HEK293T (cell line): ENCODE measurements around the gene HCN2.
"Not testable (repeated sequence)": the region's sequence is repeated elsewhere in the genome, so short reads cannot be mapped to it uniquely, and the experiment has no call there.

Source experiments
- CTCF ChIA-PET: fragments of 350-600 bp; formaldehyde crosslinking; extraction: SDS; loops from one replicate; lab custom pipeline; 2021; ENCODE audit warnings: antibody characterized with exemption, inconsistent platforms; lab: Yijun Ruan, JAX
- POLR2A ChIA-PET: fragments of 350-600 bp; formaldehyde crosslinking; extraction: SDS; loops from one replicate; lab custom pipeline; 2020; ENCODE audit warnings: antibody characterized with exemption, inconsistent platforms; lab: Yijun Ruan, JAX
- DNase-seq: peaks from one replicate; pipeline ENCODE4 v3.0.0; 2012; ENCODE audit warnings: mixed read lengths; ENCODE audit errors: extremely low spot score
- ARNT ChIP-seq: fragments of 450-650 bp; IDR thresholded peaks from 2 replicates; pipeline ENCODE4 v1.6.1; 2017; ENCODE audit warnings: mild to moderate bottlenecking
- BHLHE40 ChIP-seq: fragments of 450-650 bp; IDR thresholded peaks from 2 replicates; pipeline ENCODE4 v1.6.1; 2016; ENCODE audit warnings: mild to moderate bottlenecking, moderate library complexity, borderline replicate concordance
- CTBP1 ChIP-seq: fragments of 450-650 bp; IDR thresholded peaks from 2 replicates; pipeline ENCODE4 v1.6.1; 2016; ENCODE audit warnings: borderline replicate concordance
- ELF4 ChIP-seq: fragments of 450-650 bp; IDR thresholded peaks from 2 replicates; pipeline ENCODE4 v1.6.1; 2017; ENCODE audit warnings: antibody characterized with exemption
- FOXA1 ChIP-seq: fragments of 450-650 bp; IDR thresholded peaks from 2 replicates; pipeline ENCODE4 v1.6.1; 2016; ENCODE audit warnings: mild to moderate bottlenecking
- FOXK2 ChIP-seq: fragments of 450-650 bp; IDR thresholded peaks from 2 replicates; pipeline ENCODE4 v1.6.1; 2016; ENCODE audit warnings: mild to moderate bottlenecking
- FOXM1 ChIP-seq: fragments of 450-650 bp; IDR thresholded peaks from 2 replicates; pipeline ENCODE4 v1.6.1; 2017; ENCODE audit warnings: mild to moderate bottlenecking, borderline replicate concordance
- HDGF ChIP-seq: fragments of 450-650 bp; IDR thresholded peaks from 2 replicates; pipeline ENCODE4 v1.6.1; 2017; ENCODE audit warnings: antibody characterized with exemption, borderline replicate concordance
- L3MBTL2 ChIP-seq: fragments of 450-650 bp; conservative IDR thresholded peaks from 2 replicates; pipeline ENCODE4 v1.6.1; 2016; ENCODE audit warnings: mild to moderate bottlenecking
- LEF1 ChIP-seq: fragments of 450-650 bp; IDR thresholded peaks from 2 replicates; pipeline ENCODE4 v1.6.1; 2017; ENCODE audit warnings: mild to moderate bottlenecking, borderline replicate concordance
- NFRKB ChIP-seq: fragments of 450-650 bp; IDR thresholded peaks from 2 replicates; pipeline ENCODE4 v1.6.1; 2016; ENCODE audit warnings: mild to moderate bottlenecking, moderate library complexity
- SP1 ChIP-seq: fragments of 450-650 bp; IDR thresholded peaks from 2 replicates; pipeline ENCODE4 v1.6.1; 2017
- TARDBP ChIP-seq: fragments of 450-650 bp; IDR thresholded peaks from 2 replicates; pipeline ENCODE4 v1.6.1; 2016
- ZNF384 ChIP-seq: fragments of 450-650 bp; IDR thresholded peaks from 2 replicates; pipeline ENCODE4 v1.6.1; 2016
- TF ChIP-seq, protein P1 (sequence below): fragments of 450-650 bp; IDR thresholded peaks from 2 replicates; pipeline ENCODE4 v1.6.1; 2016

Gene HCN2

DNA sequence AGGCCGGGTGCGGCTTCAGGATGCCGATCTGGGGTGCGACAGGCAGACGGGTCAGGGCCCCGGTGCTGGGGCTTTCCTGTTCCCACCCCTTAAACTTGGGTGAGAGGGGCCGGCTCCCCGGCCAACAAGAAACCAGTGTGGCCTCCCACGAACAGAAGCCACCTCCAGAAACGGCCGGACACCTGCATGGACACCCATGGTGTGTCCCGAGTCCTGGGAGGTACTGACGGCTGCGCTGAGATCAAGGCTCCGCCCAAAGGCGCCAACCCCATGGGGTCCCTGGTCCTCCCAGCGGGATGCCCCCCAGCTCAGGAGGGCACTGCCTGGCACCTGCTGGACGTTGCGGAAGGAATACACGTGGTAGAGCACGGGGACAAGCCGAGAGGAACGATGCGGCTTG, 32.1 kb downstream of the HCN2 start:
- POLR2A ChIA-PET, result no interaction called here
- CTCF ChIA-PET, result no interaction called here

GRCh38 chr19:622666-623065, 33.0 kb downstream of the HCN2 start:
- DNase-seq, result no peak
- ChIA-PET CTCF (no interaction called here), POLR2A (no interaction called here)
- TF ChIP-seq ARNT, result no peak
- TF ChIP-seq CTBP1, result no peak
- TF ChIP-seq LEF1, result no peak
- TF ChIP-seq ELF4, result no peak

More for the DNA sequence above, 32.1 kb downstream of the HCN2 start:
- no peak for DNase-seq
- TF ChIP-seq BHLHE40, result no peak
- TF ChIP-seq ELF4, result no peak
- no peak for TF ChIP-seq NFRKB
- no peak for TF ChIP-seq HDGF
- no peak for TF ChIP-seq SP1
- TF ChIP-seq ARNT, result no peak
- no peak for TF ChIP-seq LEF1
- TF ChIP-seq TARDBP, result no peak
- TF ChIP-seq CTBP1, result no peak
- TF ChIP-seq FOXK2, result no peak
- no peak for TF ChIP-seq ZNF384
- no peak for TF ChIP-seq FOXM1
- TF ChIP-seq L3MBTL2, result no peak
- no peak for TF ChIP-seq FOXA1

DNA sequence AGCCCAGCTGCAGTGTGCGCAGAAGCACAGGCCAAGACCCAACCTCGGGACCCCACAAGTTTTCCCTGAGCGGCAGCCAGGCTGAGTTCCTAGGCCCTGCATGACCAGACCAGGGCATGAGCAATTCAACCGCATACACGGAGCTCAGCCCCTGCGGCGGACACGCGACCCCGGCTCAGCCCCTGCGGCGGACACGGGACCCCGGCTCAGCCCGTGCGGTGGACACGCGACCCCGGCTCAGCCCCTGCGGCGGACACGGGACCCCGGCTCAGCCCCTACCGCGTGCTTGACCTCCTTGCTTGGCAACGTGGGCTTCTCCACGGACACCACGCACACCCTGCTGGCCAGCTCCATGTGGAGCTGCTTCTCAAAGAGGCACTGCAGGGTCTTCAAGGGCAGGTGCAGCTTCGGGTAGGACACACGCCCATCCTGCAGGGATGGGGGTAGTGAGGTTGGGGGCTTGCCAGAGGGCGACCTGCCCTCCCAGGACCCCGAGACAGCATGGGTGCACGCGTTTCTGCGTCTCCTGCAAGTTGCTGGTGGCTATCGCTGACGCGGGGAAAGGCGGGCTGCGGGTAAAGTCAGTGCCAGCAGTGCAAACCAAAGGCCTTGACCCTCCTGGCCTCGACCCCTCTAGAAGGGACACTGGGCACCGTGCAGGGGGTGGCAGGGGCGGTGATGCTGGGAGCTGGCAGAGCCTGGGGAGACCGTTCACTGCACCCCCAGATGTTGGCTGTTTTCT, 33.7 kb downstream of the HCN2 start:
- ChIA-PET CTCF (no interaction called here), POLR2A (no interaction called here)
- TF ChIP-seq FOXM1 (no peak), ELF4 (no peak), NFRKB (no peak), CTBP1 (no peak), BHLHE40 (no peak), ARNT (no peak)
- no peak for DNase-seq

GRCh38 chr19:623974-624373, 34.3 kb downstream of the HCN2 start:
- no peak for DNase-seq
- TF ChIP-seq, protein P1, sequence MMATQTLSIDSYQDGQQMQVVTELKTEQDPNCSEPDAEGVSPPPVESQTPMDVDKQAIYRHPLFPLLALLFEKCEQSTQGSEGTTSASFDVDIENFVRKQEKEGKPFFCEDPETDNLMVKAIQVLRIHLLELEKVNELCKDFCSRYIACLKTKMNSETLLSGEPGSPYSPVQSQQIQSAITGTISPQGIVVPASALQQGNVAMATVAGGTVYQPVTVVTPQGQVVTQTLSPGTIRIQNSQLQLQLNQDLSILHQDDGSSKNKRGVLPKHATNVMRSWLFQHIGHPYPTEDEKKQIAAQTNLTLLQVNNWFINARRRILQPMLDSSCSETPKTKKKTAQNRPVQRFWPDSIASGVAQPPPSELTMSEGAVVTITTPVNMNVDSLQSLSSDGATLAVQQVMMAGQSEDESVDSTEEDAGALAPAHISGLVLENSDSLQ, result no peak
- TF ChIP-seq SP1 (no peak), TARDBP (no peak), CTBP1 (no peak), ELF4 (no peak)
- ChIA-PET POLR2A (no interaction called here), CTCF (no interaction called here)

DNA sequence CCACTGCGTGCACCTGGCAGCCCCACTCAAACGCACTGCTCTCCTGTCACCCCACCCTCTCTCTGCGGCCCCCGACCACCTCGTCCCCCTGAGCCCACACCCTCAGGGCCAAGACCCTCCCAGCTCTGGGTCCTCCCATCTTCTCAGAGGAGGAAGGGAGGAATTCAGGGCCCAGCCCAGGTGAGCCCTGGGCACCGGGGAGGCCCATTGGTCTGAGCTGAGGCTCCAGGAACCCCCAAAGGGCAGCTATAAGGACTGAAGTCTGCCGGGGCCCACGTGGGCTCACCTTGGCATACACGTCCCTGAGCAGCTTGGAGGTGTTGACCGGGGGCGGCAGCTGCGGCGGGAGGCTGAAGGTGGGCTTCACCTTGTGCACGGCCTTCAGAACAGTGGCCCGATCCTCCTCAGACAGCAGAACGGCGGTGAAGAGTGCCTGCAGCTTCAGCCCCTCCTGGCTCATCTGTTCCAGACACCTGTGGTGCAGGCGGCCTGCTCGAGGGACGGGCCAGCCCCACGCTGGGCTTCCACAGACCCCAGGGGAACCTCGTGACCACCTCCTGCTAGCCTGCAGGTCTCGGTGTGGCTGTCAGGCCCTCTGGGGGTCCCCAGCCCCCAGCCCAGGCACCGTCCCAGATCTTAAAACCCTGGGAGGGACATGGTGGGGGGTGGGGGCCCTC, 34.9 kb downstream of the HCN2 start:
- CTCF ChIA-PET, result no interaction called here
- TF ChIP-seq ELF4, result no peak
- TF ChIP-seq, protein P1, result no peak
- POLR2A ChIA-PET, result no interaction called here
- DNase-seq, result no peak

GRCh38 chr19:625257-625656, 35.6 kb downstream of the HCN2 start:
- ChIA-PET POLR2A (no interaction called here), CTCF (no interaction called here)
- no peak for DNase-seq
- TF ChIP-seq FOXK2 (no peak), FOXM1 (no peak), FOXA1 (no peak), ARNT (no peak), SP1 (no peak), ZNF384 (no peak), LEF1 (no peak), ELF4 (no peak)
- TF ChIP-seq, protein P1, result no peak

GRCh38 chr19:626566-626965, 36.9 kb downstream of the HCN2 start:
- POLR2A ChIA-PET, DNase-seq: not testable (repeated sequence)
- CTCF ChIA-PET, result interaction anchor here (0.6 kb wide), 1 partner anchor 78 kb away, joined by 4 read pairs; no protein-coding TSS in a partner anchor
